Glutamatergic neuron (in vitro differentiated cells): Measurements from ENCODE around the gene GXYLT1. TPM values are rescaled to one million over a fixed set of nuclear protein-coding genes. Genes with fewer than 3 reads are reported as not detected.

Experiments used
- DNase-seq: peaks from one replicate; pipeline ENCODE4 v3.0.0; 2022
- H3K27ac Mint-ChIP-seq: one replicate; pipeline ENCODE4 v1.8.0; 2020; ENCODE audit warnings: mild to moderate bottlenecking, mixed read lengths, inconsistent platforms; ENCODE audit not compliant: unreplicated experiment
- H3K27me3 Mint-ChIP-seq: one replicate; pipeline ENCODE4 v1.8.0; 2020; ENCODE audit warnings: mild to moderate bottlenecking, moderate library complexity, mixed read lengths, inconsistent platforms; ENCODE audit not compliant: unreplicated experiment
- H3K36me3 Mint-ChIP-seq: one replicate; pipeline ENCODE4 v1.8.0; 2020; ENCODE audit warnings: mild to moderate bottlenecking, mixed read lengths, inconsistent platforms; ENCODE audit not compliant: unreplicated experiment
- H3K4me1 Mint-ChIP-seq: one replicate; pipeline ENCODE4 v1.8.0; 2020; ENCODE audit warnings: mild to moderate bottlenecking, low read depth, mixed read lengths, inconsistent platforms; ENCODE audit not compliant: unreplicated experiment
- H3K4me3 Mint-ChIP-seq: one replicate; pipeline ENCODE4 v1.8.0; 2020; ENCODE audit warnings: mild to moderate bottlenecking, mixed read lengths, inconsistent platforms; ENCODE audit not compliant: unreplicated experiment
- H3K9me3 Mint-ChIP-seq: one replicate; pipeline ENCODE4 v1.8.0; 2020; ENCODE audit warnings: mild to moderate bottlenecking, moderate library complexity, mixed read lengths, inconsistent platforms; ENCODE audit not compliant: unreplicated experiment
- total RNA-seq: library from RNA; stranded (reverse); fragmentation: NEBNext Ultra II Directional; extraction: Animal tissue kit (Norgen Biotek cat#: 25700); gene quantifications from one replicate; pipeline ENCODE4 v1.2.1, GENCODE V29; 2021; ENCODE audit not compliant: unreplicated experiment
- TF ChIP-seq, protein P1 (sequence below): fragments of 200-600 bp; sonication (generic); IDR thresholded peaks from one replicate; pipeline ENCODE4 v1.5.0; 2021; ENCODE audit not compliant: partially characterized antibody, unreplicated experiment

Gene GXYLT1
- total RNA-seq, 1 donor from 2014 or later = 3.4 TPM

DNA sequence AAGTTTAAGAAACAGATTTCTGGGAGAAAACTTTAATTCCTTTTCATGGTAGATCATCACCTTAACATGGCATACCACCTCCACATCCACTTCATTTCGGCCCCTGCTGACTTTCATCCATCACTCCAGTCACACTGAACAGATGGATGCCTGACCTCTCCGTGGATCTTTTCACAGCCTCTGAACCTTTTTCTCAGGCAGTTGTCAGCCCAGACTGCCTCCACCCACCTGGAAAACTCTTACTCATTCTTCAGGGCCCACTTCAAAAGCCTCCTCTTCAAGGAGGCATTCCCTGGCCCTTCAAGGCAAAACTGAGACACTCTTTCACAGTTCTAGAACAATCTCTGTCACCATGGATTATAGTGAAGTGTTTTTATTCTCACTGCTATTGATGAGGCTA is 52.9 kb downstream of the GXYLT1 start:
- H3K4me3 Mint-ChIP-seq = no peak overlapping the region
- no peak for DNase-seq
- H3K36me3 Mint-ChIP-seq = no peaks in the 10 kb centered on the region
- no peaks in the 10 kb centered on the region for H3K27me3 Mint-ChIP-seq
- H3K27ac Mint-ChIP-seq = no peak overlapping the region
- no peaks in the 10 kb centered on the region for H3K9me3 Mint-ChIP-seq
- peaks cover 4% of the 10 kb centered on the region for H3K4me1 Mint-ChIP-seq
- TF ChIP-seq, protein P1, sequence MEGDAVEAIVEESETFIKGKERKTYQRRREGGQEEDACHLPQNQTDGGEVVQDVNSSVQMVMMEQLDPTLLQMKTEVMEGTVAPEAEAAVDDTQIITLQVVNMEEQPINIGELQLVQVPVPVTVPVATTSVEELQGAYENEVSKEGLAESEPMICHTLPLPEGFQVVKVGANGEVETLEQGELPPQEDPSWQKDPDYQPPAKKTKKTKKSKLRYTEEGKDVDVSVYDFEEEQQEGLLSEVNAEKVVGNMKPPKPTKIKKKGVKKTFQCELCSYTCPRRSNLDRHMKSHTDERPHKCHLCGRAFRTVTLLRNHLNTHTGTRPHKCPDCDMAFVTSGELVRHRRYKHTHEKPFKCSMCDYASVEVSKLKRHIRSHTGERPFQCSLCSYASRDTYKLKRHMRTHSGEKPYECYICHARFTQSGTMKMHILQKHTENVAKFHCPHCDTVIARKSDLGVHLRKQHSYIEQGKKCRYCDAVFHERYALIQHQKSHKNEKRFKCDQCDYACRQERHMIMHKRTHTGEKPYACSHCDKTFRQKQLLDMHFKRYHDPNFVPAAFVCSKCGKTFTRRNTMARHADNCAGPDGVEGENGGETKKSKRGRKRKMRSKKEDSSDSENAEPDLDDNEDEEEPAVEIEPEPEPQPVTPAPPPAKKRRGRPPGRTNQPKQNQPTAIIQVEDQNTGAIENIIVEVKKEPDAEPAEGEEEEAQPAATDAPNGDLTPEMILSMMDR = no peak

DNA sequence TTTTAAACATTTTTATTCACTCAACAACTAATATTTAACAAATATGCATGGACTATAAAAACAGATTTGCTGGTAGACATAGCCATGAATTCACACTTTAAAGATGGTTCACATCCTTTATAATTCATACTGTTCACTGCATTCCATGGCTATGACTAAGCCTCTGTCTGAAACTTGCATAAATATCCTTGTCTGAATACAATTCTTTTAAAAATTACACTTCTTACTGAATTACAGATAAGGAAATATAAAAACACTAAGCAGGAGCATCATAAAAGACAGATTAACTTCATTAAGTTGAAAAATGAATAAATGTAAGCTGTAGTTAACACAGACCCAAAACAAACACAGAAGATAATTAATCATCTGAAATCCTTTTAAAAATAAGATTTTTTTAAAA is 53.8 kb downstream of the GXYLT1 start:
- Mint-ChIP-seq H3K27me3 (no peaks in the 10 kb centered on the region), H3K9me3 (no peaks in the 10 kb centered on the region), H3K4me3 (no peak overlapping the region), H3K36me3 (no peaks in the 10 kb centered on the region), H3K4me1 (peaks cover 4% of the 10 kb centered on the region), H3K27ac (no peak overlapping the region)
- TF ChIP-seq, protein P1 = no peak
- DNase-seq = no peak

DNA sequence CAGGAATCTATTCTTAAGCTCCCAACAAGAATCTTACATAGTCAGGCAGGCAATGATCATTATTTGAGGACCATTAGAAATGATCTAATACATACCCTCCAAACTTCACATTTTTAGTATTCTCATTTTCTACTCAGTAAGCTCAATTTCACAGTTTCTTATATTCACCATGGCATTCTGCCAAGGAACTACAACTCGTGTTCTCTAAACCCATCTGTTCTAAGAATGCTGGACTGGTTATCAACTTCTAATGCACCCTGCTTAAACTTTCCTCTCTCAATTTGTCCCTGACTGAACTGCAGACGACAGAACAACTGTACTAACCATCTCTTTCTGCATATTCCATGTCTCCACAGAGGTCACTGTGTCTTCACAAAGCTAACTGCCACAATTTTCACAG is 58.6 kb downstream of the GXYLT1 start:
- DNase-seq = no peak
- H3K27ac Mint-ChIP-seq = no peak overlapping the region
- H3K27me3 Mint-ChIP-seq = no peaks in the 10 kb centered on the region
- no peaks in the 10 kb centered on the region for H3K9me3 Mint-ChIP-seq
- no peak overlapping the region for H3K4me3 Mint-ChIP-seq
- TF ChIP-seq, protein P1 = no peak
- no peaks in the 10 kb centered on the region for H3K36me3 Mint-ChIP-seq
- peaks cover 2% of the 10 kb centered on the region for H3K4me1 Mint-ChIP-seq

DNA sequence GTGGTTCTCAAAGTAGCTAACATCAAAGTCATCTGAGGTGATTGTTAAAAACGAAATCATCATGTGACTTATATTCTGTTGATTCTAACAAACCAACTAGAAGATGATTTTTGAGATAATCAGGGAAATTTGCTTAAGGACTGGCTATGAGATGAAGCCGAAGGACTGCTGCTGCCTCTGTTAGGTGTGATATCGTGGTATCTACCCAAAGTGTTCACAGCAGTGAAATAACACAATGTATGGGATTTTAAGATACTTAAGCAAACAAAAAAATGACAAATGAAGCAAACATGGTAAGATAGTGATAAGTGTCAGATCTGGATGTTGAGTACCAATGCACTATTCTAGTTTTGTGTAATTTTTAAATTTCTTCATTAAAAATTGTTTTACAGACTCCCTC is 59.1 kb downstream of the GXYLT1 start:
- Mint-ChIP-seq H3K27me3 (no peaks in the 10 kb centered on the region), H3K4me1 (peaks cover 2% of the 10 kb centered on the region), H3K9me3 (no peaks in the 10 kb centered on the region), H3K27ac (no peak overlapping the region), H3K36me3 (no peaks in the 10 kb centered on the region), H3K4me3 (no peak overlapping the region)
- DNase-seq = no peak
- TF ChIP-seq, protein P1 = no peak

DNA sequence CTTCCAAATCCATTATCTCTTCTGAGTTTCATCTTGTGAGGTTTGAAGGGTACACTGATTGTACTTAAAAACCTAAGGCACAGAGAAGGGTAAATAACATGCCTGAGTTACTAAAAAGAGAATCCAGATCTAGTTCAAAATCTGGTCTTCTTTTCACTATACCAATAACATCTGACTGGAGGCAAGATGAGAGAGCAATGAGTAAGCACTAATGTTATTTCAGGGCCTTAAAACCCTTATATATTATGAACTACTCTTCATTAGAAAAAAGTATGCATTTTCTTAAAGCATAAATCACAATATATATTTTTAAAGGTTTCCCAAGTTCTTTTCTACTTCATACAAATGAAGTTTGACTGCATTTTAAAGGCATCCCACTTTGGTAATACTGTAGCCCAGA is 60.2 kb downstream of the GXYLT1 start:
- Mint-ChIP-seq H3K9me3 (no peaks in the 10 kb centered on the region), H3K4me3 (no peak overlapping the region), H3K4me1 (peaks cover 2% of the 10 kb centered on the region)

More for the DNA sequence above, 60.2 kb downstream of the GXYLT1 start:
- Mint-ChIP-seq H3K27ac (no peak overlapping the region), H3K27me3 (no peaks in the 10 kb centered on the region), H3K36me3 (no peaks in the 10 kb centered on the region)
- no peak for DNase-seq
- TF ChIP-seq, protein P1 = no peak
